HepG2 (cell line): Measurements from ENCODE around the gene PLRG1.

Experiments used
- IKZF4 ChIP-seq: sonication (generic); formaldehyde crosslinking; IDR thresholded peaks from 2 replicates; pipeline ENCODE4 v1.5.1; 2020; ENCODE audit warnings: borderline replicate concordance, mild to moderate bottlenecking, low read depth, missing genetic modification reagents; ENCODE audit errors: not compliant biosample characterization
- POLR2A ChIP-seq, 2 experiments: IDR thresholded peaks; 2 replicates each; pipeline ENCODE4 v1.6.1; 2011; ENCODE audit warnings: low read depth in 2 of 2, low read length in 2 of 2, mild to moderate bottlenecking in 1 of 2, moderate library complexity in 1 of 2; ENCODE audit not compliant: insufficient read depth in 1 of 2

DNA sequence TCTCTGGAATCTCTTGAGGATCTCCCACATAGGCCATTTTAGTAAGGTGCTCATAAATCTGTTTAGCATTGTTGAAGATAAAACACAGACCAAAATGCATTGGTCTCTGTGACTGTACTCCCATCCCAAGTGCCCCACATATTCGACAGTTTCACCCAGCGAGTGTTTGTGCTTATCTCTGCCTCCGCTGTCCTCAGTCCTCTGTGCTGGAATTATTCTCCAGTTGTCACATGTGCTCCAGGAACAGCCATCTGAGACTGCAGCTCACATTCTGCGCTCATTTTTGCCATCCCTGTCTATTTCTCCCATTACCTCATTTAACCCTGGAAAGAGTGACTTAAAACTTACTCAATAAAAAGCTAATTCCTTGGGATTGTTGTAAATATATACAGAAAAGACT, 31.0 kb downstream of the PLRG1 start:
- TF ChIP-seq POLR2A (IDR thresholded peaks at IDR 0.05; ENCODE audit: insufficient read depth in 1 of 2, low read depth in 2 of 2, low read length in 2 of 2): no peak
- TF ChIP-seq IKZF4 (CRISPR knock-in tag): no peak
